HPDE6-E6E7 (cell line): ENCODE measurements around the gene ARHGEF38.

Experiments used
- DNase-seq: peaks from one replicate; pipeline ENCODE4 v3.0.0; 2011; ENCODE audit warnings: missing footprints; ENCODE audit errors: extremely low spot score

Gene ARHGEF38, protein sequence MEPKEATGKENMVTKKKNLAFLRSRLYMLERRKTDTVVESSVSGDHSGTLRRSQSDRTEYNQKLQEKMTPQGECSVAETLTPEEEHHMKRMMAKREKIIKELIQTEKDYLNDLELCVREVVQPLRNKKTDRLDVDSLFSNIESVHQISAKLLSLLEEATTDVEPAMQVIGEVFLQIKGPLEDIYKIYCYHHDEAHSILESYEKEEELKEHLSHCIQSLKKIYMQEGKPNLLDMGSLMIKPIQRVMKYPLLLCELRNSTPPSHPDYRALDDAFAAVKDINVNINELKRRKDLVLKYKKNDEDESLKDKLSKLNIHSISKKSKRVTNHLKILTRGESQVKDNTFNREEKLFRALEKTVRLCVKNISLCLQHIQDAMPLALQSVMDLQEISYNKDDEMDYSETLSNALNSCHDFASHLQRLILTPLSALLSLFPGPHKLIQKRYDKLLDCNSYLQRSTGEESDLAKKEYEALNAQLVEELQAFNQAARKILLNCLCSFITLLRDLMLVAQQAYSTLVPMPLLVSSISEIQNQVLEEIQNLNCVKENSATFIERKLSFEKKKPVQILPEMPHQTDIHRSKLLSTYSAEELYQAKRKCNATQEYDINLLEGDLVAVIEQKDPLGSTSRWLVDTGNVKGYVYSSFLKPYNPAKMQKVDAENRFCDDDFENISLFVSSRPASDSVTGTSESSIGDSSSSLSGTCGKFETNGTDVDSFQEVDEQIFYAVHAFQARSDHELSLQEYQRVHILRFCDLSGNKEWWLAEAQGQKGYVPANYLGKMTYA

DNA sequence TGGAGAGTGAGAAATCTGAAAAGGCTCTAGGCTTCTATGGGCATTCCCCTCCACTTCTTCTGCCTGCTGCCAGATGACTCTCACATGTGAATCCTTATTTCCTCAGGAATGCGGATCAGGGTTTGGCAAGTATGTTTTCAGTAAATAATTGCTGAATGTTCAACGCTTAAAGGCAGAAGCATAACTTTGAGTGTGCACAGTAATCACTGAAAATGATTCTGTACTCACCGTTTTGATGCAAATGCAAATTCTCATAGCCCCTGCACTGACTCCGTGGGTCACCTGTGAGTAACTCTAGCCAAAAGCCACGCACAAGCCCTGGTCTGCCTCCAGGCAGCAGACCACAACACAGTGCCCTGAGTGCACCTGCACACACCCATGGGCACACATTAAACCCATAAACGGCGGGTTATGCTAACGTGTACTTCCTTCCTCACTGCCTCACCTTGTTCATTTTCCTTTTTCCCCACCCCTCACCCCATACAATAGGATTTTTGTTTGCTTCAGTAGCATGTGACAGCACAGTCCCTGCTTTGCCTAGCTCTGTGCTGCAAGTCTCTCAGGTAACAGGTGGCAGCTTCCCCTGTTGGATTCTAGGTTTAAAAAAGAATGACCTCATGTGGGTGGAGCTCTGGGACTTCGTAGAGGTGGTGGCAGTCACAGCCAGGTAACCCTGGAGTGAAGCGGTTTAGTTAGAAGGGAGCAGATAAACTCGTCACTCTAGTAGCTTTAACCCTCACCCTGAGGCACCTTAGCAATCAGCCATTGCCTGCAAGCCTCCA lies at the start of gene ARHGEF38:
Gene ARHGEF38, plus strand, starts transcription at position 656 of the 782 bp plus-strand sequence. CDS start 146 bp downstream, outside the sequence.
- DNase-seq, result no peak

DNA sequence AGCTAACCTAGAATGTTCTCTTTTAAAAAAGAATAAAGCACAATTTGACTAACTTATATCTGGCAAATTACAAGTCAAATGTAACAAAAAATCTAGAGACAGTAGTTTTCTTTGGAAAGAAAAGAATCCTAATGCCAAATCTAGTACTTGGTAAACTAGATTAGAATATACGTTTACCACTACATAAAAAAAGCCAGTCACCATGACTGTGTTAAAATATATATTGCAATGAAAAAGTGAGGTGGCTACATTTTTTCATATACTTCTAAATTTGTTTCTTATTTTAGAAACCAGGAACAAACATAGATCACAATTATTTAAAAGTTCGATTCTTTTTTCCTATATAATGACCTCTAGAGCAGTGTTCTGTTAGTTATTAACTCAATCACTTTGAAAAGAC lies 48.9 kb upstream of the ARHGEF38 start:
- no peak for DNase-seq

DNA sequence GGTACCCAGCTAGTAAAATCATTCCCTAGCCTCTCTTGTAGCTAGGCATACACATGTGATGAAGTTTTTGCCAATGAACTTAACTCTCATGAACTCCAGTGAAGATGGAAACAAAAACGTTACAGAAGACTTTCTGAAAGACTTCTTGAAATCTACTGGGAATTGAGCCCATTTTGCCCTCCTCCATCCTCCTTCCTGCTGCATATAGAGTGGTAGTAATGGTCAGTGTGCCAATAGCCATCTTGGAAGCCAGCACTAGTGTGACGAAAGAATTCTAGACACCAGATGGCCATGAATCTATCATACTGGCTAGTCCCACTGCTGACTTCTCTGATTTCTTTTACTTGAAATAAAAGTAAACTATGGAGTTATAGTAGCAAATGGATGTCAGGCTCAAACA lies 47.7 kb upstream of the ARHGEF38 start:
- DNase-seq, result no peak

DNA sequence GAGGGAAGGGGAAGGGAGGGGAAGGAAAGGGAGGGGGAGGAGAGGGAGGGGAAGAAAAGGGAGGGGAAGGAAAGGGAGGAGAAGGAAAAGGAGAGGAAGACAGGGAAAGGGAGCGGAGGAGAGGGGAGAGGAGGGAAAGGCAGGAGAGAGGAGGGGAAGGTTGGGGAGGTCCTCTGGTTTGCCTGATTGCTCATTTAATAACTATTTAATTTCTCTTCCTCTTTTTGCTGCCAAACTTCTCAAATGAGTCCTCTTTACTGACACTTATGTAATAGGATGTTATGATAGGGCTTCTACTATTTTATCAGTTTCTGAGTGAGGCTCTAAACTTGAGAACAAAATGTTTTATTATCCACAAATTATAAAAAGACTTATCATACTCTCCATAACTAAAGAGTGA lies 43.1 kb upstream of the ARHGEF38 start:
- no peak for DNase-seq

DNA sequence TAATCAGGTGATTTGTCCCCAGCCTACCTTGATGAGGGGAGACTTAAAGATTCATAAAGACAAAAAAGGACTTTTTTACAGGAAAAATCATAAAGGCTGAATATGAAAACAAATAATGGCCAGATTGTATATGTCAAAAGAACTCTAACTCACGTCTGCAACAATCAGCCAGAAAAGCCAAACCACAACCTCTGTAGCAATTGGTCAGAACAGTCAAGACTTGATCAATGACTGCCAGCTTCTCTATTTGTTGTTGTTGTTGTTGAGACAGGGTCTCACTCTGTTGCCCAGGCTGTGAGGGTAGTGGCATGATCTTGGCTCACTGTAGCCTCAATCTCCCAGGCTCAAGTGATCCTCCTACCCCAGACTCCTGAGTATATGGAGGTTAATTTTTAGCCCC lies 42.7 kb upstream of the ARHGEF38 start:
- no peak for DNase-seq

DNA sequence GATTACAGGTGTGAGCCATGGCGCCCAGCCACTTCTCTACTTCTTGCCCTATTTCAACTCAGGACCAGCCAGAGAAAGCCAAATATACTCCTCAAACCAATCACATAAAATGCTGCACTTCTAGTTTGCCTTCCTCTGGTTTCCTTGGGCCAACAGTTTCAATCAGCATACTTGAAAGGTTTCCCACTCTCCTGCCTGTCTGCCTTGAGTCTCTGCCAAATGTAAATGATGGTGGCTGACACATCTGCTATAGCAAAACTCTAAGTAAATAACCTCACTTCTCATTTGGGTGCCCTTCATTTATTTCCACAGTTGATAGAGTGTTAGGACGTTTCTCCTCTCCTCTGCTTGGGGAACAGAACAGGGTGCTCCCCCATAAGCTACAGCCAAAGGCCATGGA lies 42.2 kb upstream of the ARHGEF38 start:
- no peak for DNase-seq

DNA sequence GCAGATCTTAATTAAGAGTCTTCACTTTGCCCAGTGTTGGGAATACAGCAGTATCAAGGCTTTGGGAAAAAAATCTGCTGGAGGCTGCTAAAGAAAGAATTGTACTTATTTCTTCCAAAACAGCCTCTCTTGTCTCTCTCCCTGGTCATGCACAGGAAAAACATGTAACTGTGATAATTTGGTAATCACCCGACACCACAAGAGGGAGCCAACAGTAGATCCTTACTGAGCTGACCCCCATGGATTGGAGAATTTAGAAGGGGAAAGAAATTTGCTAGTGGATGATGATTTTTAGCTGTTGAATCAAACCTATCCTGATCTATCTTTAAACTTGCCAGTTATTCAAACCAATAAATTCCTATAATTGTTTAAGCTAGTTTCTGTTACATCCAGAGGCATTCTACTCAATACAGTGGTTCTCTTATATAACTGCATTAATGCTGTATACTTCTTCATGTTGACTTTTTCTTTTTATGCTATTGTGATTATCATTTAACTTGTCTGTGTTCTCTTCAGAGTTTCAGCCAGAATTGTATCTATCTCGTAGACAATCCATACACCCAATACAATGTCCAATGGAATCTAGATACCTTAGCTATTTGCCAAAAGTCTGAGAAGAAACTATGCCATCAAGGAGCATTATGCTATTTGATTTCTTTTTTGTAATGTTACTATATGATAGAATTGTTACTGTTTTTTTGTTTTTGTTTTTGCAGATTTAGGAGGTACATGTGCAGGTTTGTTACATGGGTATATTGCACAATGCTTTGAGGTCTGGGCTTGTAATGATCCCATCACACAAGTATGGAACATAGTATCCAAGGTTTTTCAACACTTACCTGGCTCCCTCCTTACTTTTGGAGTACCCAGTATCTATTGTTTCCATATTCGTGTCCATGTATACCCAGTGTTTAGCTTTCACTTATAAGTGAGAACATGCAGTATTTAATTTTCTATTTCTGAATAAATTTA lies 31.3 kb upstream of the ARHGEF38 start:
- DNase-seq, result peak; percentile 33

DNA sequence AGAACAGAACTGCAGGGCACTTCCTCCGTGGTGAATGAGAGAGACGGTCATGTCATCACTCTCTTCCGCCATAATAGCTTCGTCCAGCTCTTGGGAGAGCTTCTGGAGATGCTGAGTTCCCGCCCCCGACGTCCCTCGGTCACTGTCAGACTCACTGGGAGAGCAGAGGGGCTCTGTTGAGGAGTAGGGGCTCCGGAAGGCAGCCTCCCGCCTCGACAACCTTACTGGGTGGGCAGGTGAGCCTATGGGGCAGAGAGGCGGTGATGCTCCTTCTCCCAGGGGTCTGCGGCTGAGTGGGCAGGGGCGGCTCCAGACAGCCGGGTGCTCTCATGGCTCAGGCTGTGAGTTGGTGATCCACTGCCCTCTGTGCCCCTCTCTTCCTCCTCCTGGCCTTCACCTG lies 25.8 kb upstream of the ARHGEF38 start:
- DNase-seq, result no peak

DNA sequence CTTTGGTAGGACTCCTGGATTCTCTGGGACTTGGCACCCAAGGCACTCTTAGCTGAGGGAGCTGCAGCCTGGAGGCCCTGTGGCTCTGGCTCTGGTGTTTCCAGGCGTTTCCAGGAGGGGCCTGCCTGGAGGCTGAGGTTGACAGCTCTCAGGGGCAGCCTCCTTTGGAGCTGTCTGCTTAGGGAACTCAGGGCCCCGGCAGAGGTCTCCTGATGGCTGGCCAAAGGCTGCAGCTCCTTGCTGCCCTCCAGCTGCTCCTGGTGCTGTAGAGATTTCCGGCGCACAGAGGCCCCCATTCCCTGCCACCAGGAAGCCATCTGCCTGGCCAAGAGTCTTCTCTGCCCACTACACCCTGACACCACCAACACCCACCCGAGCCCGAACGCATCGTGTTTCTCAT lies 25.3 kb upstream of the ARHGEF38 start:
- no peak for DNase-seq

DNA sequence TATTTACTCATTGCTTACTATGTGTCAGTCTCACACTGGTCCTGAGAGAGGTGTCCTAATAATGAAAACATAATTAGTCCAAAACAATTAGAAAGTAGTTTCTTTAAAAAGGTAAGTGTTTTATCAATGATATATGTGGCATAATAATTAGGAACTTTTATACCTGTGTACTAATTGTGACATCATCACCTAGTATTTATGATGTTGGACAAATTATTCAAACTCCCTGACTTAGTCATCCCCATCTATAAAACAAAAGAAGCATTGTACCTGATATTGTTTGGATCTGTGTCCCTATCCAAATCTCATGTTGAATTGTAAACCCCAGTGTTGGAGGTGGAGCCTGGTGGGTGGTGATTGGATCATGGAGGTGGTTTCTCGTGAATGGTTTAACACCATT lies 15.8 kb upstream of the ARHGEF38 start:
- DNase-seq, result no peak

DNA sequence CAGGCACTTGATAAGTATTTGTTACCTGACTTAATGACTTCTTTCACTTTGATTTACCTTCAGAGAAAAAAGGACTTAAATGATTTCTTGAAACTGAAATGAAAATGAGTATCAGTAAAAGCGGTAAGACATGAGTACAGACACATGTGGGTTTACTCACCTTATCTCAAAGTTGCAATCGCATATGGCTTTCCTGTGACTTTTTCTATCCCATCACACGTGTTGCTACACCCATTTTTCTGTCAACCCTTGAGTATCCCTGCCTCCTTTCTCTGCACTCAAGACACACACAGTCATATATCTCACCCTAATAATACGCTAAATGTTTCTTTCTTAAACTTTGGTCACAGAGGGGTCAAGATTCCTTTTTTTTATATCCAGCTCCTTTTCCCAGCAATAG lies 11.0 kb upstream of the ARHGEF38 start:
- no peak for DNase-seq

DNA sequence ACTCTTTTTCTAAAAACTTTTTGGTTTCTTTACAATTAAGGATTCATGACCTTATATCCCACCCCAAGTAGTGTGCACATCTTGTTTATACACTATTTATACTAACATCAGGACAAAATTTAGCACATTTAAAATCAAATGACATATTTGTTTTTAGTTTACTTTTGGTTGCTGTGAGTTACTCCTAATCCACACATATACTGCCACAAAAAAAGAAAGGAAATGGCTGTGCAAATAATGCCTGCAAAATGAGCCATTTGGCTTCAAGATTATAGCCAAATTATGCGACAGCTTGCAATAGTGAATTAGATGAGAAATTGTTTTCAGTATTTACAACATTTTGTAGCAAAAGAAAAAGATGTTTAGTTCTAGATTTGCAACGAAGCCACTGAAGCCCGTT lies 10.4 kb upstream of the ARHGEF38 start:
- no peak for DNase-seq

DNA sequence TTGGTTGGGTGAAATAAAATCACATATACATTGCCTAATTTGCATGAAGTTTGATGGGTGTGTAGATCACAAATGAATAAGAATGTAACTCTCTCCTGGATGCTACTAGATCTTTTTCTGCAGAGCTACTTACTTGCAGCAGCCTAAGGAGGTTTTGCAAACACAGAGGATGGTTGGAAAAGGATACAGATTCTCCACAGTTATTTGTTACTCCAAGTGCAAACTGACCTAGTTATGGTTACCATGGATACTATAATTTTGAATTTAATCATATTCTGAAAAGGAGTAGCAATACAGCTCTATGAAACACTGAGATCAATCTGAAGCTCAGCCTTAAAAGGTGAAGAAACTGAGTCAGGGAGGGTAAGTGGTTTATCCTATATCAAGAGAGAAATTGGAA lies 9.1 kb upstream of the ARHGEF38 start:
- DNase-seq, result no peak

DNA sequence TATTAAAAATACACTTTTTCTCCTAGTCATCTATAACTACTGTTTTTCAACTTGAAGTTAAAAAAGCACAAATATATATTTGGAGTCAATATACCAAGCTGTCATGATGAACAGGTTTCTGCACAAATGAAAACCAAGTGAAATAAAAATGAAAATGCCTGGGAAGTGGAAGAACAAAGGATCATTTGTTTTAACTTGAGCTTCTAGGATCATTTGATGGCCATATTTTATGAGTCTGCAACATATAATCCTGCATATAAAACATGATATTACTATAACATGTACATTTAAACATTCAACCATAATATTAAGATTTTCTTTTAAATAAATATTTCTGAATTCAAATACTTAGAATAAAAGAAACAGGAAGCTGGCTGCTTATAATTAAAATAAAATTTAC lies 8.5 kb upstream of the ARHGEF38 start:
- DNase-seq, result no peak

DNA sequence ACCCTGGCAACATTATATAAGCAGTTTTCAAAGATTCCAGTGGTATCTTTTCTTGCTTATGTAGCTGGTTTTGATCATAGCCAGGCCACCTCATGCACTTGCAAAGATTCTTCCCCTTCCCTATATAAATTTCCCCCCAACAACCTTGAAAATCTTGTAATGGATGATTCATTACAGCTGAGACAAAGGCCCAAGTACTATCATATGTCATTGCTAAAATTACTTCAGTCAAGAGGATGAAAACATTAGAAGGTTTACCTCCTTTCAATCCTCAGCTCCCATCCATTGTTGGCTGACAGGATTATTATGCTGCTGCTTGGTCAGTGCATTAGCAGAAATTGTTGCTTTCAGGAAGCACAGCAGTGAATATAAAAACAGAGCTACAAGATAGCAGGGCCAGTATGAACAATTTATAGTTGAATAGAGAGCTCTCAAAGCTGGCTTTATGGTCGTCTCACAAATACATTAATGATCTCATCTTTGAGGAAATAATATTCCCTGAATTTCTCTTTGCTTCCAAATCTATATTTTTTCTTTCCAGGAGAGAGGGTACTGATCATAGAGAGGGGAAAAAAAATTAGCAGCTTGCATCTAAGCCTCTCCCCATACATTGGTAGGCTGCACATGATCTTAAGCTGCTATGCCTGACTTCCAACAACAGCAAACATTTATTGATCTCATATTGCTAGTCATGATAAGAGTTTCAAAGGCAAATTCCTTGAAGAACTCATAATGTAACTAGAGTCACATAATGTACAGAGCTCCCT lies 7.7 kb upstream of the ARHGEF38 start:
- no peak for DNase-seq

DNA sequence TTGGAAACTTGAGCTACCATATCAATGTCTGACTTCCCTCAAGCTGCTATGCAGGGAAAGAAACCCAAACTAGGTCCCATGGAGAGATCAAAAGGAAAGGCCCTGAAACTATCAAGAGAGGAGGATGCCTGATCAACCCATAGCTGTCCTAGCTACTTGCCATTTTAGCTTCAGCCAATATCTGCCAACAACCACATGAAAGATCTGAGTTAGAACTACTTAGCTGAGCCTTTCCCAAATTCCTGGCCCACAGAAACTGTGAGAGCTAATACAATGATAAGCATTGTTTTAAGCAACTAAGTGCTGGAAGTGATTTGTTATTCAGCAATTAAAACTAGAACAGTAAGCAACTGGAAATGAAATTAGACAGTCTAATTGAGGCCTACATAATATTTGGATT lies 6.3 kb upstream of the ARHGEF38 start:
- no peak for DNase-seq

DNA sequence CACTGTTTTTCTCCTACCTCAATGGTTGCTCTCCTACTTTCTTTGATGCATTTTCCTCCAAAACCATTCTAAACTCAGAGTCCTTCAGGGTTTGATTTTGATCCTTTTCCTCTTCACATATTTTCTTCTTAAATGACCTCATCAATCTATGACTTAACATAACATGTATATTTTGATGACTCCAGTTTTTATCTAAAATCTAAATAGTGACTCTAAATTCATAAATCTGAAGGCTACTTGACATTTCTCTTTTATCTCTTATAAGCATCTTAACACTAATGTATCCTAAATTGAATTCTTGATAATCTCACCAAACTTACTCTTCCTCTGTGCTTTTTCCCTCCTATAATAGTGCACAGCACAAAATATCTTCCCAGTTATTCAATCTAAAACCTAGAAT lies 4.7 kb upstream of the ARHGEF38 start:
- DNase-seq, result no peak

DNA sequence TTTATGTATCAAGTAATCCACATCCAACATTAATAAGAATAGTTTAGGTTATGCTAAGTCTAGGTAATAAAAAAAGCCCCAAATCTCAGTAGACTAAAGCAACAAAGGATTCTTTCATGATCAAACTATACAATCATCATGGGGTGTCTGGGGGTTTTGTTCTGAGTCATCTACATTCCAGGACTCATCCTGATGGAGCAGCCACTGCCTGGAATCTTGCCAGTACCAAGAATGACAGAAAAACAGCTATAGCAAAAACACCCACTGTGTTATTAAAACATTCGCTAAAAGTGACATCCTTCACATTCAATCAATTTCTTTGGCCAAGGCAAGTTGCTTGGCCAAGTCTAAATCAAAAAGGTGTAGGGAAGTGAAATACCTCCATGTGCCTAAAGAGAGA lies 3.9 kb upstream of the ARHGEF38 start:
- DNase-seq, result no peak

DNA sequence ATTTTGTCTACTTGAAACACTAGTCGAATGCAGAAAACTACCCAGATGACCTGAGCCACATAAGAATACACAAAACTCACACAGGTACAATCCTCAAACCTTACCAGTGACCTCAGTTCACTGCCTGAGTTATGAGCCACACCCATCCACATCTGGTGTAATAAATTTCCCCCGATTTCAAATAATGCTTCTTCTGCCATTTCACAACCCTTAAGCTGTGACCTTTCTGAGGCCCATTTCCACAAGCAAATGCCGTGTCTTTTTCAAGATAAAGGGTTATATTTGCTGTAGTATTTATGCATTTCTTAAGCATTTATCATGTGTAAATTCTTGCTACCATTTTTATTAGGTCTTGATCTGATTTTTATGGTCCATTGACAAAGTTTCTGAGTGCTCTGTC lies 1.8 kb upstream of the ARHGEF38 start:
- DNase-seq, result no peak

DNA sequence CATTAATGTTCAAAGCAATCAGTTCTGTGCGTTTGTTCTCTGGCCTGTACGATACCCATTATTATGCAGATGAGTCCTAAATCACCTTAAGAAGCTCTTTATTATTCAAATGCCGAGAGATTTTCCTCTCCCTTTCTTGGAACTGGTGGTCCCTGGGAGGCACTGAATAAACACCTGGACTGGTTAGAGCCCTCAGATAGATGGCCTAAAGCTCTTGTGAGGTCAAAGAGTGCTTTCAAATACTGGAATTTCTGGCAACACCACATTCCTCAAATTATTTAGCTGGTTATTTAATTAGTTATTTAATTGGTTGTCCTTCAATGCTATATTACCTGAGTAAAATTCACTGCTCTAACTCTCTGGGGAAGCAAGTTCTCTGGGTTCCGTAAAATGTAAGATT lies 3.0 kb downstream of the ARHGEF38 start:
- DNase-seq, result no peak

DNA sequence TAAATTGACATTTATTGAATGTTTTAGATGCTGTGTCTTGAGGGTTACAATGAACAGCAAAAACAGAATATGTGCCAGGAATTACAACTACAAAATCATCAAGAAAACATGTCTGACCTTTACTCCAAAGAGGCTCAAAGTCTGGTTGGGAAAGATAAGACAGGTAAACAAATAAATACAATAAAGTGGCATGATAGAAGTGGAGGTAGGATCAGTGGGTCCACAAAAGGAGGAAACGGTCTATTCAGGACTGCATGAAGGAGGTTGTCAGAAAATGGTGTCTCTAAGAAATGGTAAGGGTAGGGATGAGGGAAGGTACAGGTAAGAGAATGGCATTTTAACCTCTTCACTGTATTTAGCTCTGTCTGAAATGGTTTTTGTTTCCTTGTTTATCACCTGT lies 3.8 kb downstream of the ARHGEF38 start:
- no peak for DNase-seq
